Heart right ventricle (tissue), 16 donors: ENCODE results near the gene TNS3. TPM values are rescaled to one million over a fixed set of nuclear protein-coding genes. Genes with fewer than 3 reads are reported as not detected.

ENCODE experiments used
- ATAC-seq, 8 donors: fragments of 200-7000 bp; cut with Tn5 transposase; one replicate each; pipeline ENCODE4 v1.9.1; 2020; ENCODE audit warnings: mild to moderate bottlenecking in 8 of 8, moderate library complexity in 8 of 8, moderate number of reproducible peaks in 1 of 8
- DNase-seq, 2 donors: peaks; one replicate each; pipeline ENCODE4 v3.0.0-alpha.2; 2020
- H3K27ac ChIP-seq, 10 donors: fragments of 200-600 bp; sonication (generic) in 2 of 10; one replicate each; pipeline versions ENCODE4 v1.5.0 to v1.8.0; 2020 to 2022; ENCODE audit warnings: mild to moderate bottlenecking in 3 of 10
- H3K27me3 ChIP-seq, 7 donors: fragments of 200-600 bp; one replicate each; pipeline ENCODE4 v1.8.0; 2021 to 2022; ENCODE audit warnings: mild to moderate bottlenecking in 2 of 7
- H3K36me3 ChIP-seq, 9 donors: fragments of 200-600 bp; sonication (generic) in 1 of 9; one replicate each; pipeline versions ENCODE4 v1.5.0 to v1.8.0; 2020 to 2022; ENCODE audit warnings: mild to moderate bottlenecking in 2 of 9
- H3K4me1 ChIP-seq, 9 donors: fragments of 200-600 bp; sonication (generic) in 1 of 9; one replicate each; pipeline versions ENCODE4 v1.5.0 to v1.8.0; 2020 to 2022; ENCODE audit warnings: mild to moderate bottlenecking in 4 of 9
- H3K4me3 ChIP-seq, 10 donors: fragments of 200-600 bp; sonication (generic) in 2 of 10; one replicate each; pipeline versions ENCODE4 v1.5.0 to v1.8.0; 2020 to 2022; ENCODE audit warnings: mild to moderate bottlenecking in 7 of 10, moderate library complexity in 2 of 10
- H3K9me3 ChIP-seq, 11 donors: fragments of 200-600 bp in 10 of 11; sonication (generic) in 2 of 11; one replicate each; pipeline versions ENCODE4 v1.5.0 to v1.8.0; 2013 to 2022; ENCODE audit warnings: mild to moderate bottlenecking in 2 of 11, control low read depth in 1 of 11, moderate library complexity in 1 of 11
- CTCF ChIP-seq, 9 donors: fragments of 200-600 bp; sonication (generic) in 2 of 9; IDR thresholded peaks; one replicate each; pipeline versions ENCODE4 v1.5.0 to v1.8.0; 2021 to 2022; ENCODE audit warnings: antibody characterized with exemption in 9 of 9, mild to moderate bottlenecking in 5 of 9, moderate library complexity in 1 of 9
- WGBS, 2 donors: extraction: QIAGEN DNeasy Blood & Tissue Kit; methylation state at CpG; one replicate each; pipeline ENCODE4 v1.1.7; 2013; ENCODE audit warnings: inconsistent platforms in 1 of 2; 5-methylcytosine and 5-hydroxymethylcytosine counted together
- intact Hi-C, 10 donors: fragments of 100-400 bp; cut with DNase I; formaldehyde crosslinking; loops; one replicate each; pipeline versions ENCODE4 v1.11.1 to v1.14.2; 2022
- polyA plus RNA-seq, 2 donors: library from polyadenylated mRNA; stranded (reverse); fragments of 200-250 nt; gene quantifications; one replicate each; pipeline ENCODE4 v1.2.3, GENCODE V29; 2013
- total RNA-seq, 10 donors: library from RNA; stranded (reverse); fragmentation: NEBNext Ultra II Directional in 3 of 10; extraction: Animal tissue kit (Norgen Biotek cat#: 25700) in 3 of 10; gene quantifications; one replicate each; pipeline versions ENCODE4 v1.2.1 to v1.2.4, GENCODE V29; 2021 to 2023
- donor health status: Arrhythmogenic right ventricular cardiomyopathy.
- donor health status: ischemic (EF 13 %, LVEDD 7.1; RV severe dilation, severe dysfunction).
- donor health status: healthy with polysubstance abuse.
- donor health status: DM: no; HTN: yes; CAD: no.
- donor health status: DM: no; HTN: no; CAD: no.
- donor health status: ischemic (EF 25% LVEDD 6.9; RV normal size, moderate dysfunction).
- donor health status: ischemic (EF 25% LVEDD 5.7; RV mildly dilated, moderate dysfunction).
- donor health status: healthy.
- donor health status: DM: yes; HTN: yes; CAD: no.
- donor health status: Ischemic cardiomyopathy.
- donor health status: ischemic (EF 35%, LVEDD 5.7; RV mildly dilated, moderate dysfunction).
- donor health status: nonischemic (EF 11% LVEDD 7.7; RV severe dilation, severe dysfunction).
- donor health status: DM: yes; HTN: yes; CAD: no.
- donor health status: PGD.
- donor health status: ischemic (EF 29% LVEDD 5.4; RV normal size, mild dysfunction).
- donor health status: nonischemic (EF 23%, LVEDD 6.1; RV moderate dilation, normal function).

The TNS3 gene
- total and polyA plus RNA-seq, 12 donors, result 6.7 to 74.2 (median 34.0) TPM

GRCh38 chr7:47384755-47385535 lies 197.0 kb downstream of the TNS3 start:
- Histone ChIP-seq H3K9me3 (peaks cover 0 to 4% (median 0%) of the 10 kb centered on the region in 11 donors), H3K36me3 (peaks cover 0 to 65% (median 0%) of the 10 kb centered on the region in 9 donors), H3K4me3 (no peak overlapping the region), H3K27me3 (no peaks in the 10 kb centered on the region), H3K27ac (no peak overlapping the region), H3K4me1 (peaks cover 5 to 26% (median 12%) of the 10 kb centered on the region in 9 donors)
- no peak for TF ChIP-seq CTCF (IDR thresholded peaks at IDR 0.05)
- DNase-seq (no peak), ATAC-seq (no peak)
- 89 to 92% methylated on average over 13 of the region's 13 CpGs for WGBS, 2 donors
- intact Hi-C loops, result loop anchor here in 3 of 10 donors (5.0 to 10.0 kb wide), 3 partner anchors 83 to 432 kb away; no protein-coding TSS in a partner anchor

DNA sequence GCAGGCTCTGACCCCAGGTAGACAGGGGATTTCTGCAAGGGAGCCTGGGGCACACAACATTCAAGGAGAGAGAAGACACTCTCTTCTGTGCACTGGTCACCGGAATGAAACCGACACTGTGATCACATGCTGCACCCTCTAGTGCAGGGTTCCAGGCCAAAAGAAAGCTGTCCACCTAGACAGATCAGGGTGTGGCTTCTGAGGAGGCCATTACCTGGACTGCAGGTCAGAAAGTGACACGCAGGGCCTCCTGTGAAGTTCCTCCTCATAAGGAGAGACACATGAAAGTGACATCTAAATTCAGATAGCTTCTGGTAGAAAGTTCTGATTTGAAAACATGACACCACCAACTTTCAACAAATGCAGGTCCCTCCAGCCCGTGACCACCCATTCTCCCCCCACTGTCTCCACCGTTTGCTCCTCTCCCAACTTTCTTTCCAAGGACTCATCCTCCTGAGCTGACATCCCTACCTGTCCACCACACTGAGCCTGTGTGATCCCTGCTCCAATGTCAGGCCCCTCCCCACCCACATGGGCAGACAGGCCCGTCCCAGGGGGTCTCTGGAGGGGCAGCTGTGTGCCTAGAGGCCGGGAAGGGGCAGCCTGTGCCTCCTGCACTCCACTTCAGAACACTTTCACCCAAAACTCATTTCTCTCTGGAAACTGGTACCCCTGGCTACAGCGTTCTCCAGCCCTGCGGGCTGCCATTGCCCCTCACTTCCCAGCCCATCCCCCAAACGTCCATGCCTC lies 198.0 kb downstream of the TNS3 start:
- intact Hi-C loops, result loop anchor here in 3 of 10 donors (5.0 to 10.0 kb wide), 3 partner anchors 82 to 433 kb away; no protein-coding TSS in a partner anchor
- 94 to 96% methylated on average over 10 of the region's 10 CpGs for WGBS, 2 donors
- TF ChIP-seq CTCF (IDR thresholded peaks at IDR 0.05), result no peak
- H3K9me3 ChIP-seq, result no peaks in the 10 kb centered on the region
- ATAC-seq (no peak), DNase-seq (no peak)
- peaks cover 5 to 37% (median 22%) of the 10 kb centered on the region in 9 donors for H3K4me1 ChIP-seq
- no peak overlapping the region for H3K4me3 ChIP-seq
- H3K36me3 ChIP-seq, result peaks cover 0 to 59% (median 0%) of the 10 kb centered on the region in 9 donors
- no peak overlapping the region for H3K27ac ChIP-seq
- no peaks in the 10 kb centered on the region for H3K27me3 ChIP-seq

GRCh38 chr7:47383072-47383471 lies 198.8 kb downstream of the TNS3 start:
- TF ChIP-seq CTCF (IDR thresholded peaks at IDR 0.05), result no peak
- Histone ChIP-seq H3K4me1 (peaks cover 5 to 43% (median 26%) of the 10 kb centered on the region in 9 donors), H3K27me3 (no peaks in the 10 kb centered on the region), H3K36me3 (peaks cover 0 to 61% (median 0%) of the 10 kb centered on the region in 9 donors), H3K27ac (no peak overlapping the region), H3K4me3 (no peak overlapping the region), H3K9me3 (no peaks in the 10 kb centered on the region)
- ATAC-seq (no peak), DNase-seq (no peak)
- intact Hi-C loops, result loop anchor here in 3 of 10 donors (5.0 to 10.0 kb wide), 3 partner anchors 81 to 434 kb away; no protein-coding TSS in a partner anchor
- WGBS, 2 donors, result 80 to 90% methylated on average over 8 of the region's 8 CpGs

GRCh38 chr7:47382200-47382599 lies 199.7 kb downstream of the TNS3 start:
- H3K4me1 ChIP-seq, result peaks cover 5 to 43% (median 26%) of the 10 kb centered on the region in 9 donors
- WGBS, 2 donors, result 86 to 87% methylated on average over 5 of the region's 5 CpGs
- no peak for DNase-seq

More at GRCh38 chr7:47382200-47382599, 199.7 kb downstream of the TNS3 start:
- no peak overlapping the region for H3K27ac ChIP-seq
- no peak overlapping the region for H3K4me3 ChIP-seq
- peaks cover 0 to 55% (median 0%) of the 10 kb centered on the region in 9 donors for H3K36me3 ChIP-seq
- no peak for TF ChIP-seq CTCF (IDR thresholded peaks at IDR 0.05)
- no peaks in the 10 kb centered on the region for H3K9me3 ChIP-seq
- no peak for ATAC-seq
- H3K27me3 ChIP-seq, result no peaks in the 10 kb centered on the region
- intact Hi-C loops, result loop anchor here in 3 of 10 donors (5.0 to 10.0 kb wide), 3 partner anchors 80 to 435 kb away; no protein-coding TSS in a partner anchor
